NK-92 (cell line): ENCODE data around the gene CFAP97.
"Not testable (repeated sequence)": the region's sequence is repeated elsewhere in the genome, so short reads cannot be mapped to it uniquely, and the experiment has no call there.

Experiments used
- DNase-seq: peaks from one replicate; lab custom pipeline; 2025; ENCODE audit not compliant: unreplicated experiment; lab: John Stamatoyannopoulos, UW

Gene CFAP97

DNA sequence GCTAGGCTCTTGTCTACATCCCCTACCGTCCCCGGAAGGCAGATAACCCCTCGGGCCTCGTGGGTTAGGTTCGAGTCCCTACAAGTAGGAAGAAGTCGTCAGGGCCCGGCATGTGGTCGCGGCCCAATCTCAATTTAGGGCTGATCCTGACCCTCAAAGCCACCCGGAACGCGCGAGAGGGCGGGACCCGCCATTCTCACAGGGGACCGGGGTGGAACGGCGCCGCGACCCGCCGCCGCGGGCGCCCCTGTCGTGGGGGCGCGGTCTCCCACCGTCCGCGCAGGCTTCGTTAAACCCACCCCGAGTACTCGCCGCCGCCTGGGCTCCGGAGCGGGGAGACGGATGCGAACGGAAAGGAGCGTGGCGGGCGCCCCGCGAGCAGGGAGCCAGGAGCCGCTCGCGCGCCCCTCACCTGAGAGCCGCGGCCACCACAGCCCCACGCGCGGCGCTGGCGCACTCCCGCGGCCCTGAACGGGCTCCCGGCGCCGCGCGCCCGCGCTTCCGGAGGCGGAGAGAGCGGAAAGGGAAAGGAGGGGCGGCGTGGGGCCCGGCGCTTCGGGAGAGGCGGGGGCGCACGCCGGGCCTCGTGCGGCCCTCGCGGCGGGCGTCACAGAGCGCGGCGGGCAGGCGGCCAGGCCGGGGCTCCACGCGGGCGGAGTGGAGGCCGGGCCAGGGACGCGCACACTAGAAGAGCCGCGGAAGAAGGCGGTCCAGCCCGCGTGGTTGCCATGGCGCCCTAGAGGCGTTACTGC is at the start of gene CFAP97:
TSS of gene CFAP97 (minus strand) at position 515 of the 752 bp plus-strand sequence. CDS start 12,804 bp downstream, outside the sequence.
- DNase-seq, result peak; percentile 29

- DNase-seq, result no peak
Observed at GRCh38 chr4:185249105-185249504, 45.3 kb upstream of the CFAP97 start.

DNA sequence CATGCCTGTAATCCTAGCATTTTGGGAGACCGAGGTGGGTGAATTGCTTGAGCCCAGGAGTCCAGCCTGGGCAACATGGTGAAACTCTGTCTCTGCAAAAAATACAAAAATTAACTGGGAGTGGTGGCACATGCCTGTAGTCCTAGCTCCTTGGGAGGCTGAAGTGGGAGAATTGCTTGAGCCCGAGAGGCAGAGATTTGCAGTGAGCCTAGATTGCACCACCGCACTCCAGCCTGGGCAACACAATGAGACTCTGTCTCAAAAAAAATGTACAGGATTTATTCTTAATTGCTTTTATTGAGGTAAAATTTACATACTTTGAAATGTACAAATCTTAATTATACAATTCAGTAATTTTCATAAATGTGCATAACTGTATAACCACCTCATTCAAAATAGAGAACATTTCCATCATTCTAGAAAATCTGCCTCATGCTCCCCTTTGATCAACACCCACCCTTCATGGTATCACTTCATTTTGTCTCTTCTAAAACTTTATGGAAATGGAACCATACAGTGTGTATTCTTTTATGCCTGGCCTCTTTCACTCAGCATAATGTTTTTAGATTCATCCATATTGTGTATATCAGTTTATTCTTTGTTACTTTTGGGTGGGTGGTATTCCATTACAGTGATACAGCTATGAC is 44.7 kb upstream of the CFAP97 start:
- no peak for DNase-seq

- DNase-seq, result no peak
Observed at GRCh38 chr4:185247151-185247550, 43.4 kb upstream of the CFAP97 start.

GRCh38 chr4:185246453-185246852 is 42.7 kb upstream of the CFAP97 start:
- no peak for DNase-seq

DNA sequence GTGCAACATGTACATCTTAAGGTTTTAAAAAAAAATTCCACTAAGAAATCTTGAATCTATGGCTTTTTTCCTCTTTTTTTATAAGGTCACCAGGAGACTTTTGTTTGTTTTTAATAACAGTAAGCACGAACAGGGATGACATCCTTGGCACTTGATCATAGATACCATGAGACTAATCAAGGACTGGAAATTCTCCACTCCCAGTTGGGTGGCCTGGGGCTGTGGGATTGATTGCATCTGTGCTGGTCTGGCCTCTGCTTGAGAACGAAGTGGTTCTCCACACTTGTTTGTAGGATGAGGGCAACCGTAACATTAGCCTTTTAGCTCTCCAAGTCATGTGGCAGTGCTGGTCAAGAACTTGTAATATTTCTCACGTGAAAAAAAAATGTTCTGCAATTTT is 41.0 kb upstream of the CFAP97 start:
- no peak for DNase-seq

DNA sequence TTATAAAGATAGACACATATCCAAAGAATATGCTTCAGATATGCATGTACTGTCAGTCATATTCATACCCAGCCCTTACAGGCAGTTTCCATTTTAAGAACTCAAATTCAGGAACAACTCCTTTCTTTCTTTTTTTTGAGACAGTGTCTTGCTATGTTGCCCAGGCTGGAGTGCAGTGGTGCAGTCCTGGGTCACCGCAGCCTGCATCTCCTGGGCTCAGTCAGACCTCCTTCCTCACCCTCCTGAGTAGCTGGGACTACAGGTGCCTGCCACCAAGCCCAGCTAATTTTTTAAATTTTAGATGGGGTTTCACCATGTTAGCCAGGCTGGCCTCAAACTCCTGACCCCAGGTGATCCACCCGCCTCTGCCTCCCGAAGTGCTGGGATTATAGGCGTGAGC is 40.1 kb upstream of the CFAP97 start:
- DNase-seq, result no peak

DNA sequence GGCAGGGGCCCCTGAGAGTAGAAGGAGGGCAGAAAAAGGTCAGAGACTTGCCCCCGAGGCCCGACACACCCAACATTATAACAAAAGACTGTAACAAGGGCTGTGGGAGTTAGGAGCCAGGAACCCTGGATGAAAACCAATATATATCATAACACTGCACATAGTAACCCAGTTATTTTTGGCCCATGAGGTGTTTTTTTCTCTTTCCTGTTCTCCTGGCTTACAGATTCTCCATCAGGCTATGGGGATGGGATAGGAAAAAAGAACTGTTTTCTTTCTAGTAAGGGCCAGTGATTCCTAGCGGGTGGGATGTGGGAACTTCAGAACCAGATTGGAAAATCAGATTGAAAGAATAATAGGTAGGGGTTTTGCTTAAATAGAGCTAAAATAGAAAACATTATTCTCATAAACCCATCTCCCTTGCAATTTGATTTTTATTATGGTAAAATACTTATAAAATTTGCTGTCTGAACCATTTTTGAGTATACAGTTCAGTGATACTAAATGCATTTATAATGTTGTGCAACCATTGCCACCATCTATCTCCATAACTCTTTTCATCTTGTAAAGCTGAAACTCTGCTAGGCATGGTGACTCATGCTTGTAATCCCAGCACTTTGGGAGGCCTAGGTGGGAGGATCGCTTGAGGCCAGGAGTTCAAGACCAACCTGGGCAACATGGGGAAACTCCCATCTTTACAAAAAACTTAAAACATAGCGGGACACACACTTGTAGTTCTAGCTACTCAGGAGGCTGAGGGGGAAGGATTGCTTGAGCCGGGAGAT is 39.1 kb upstream of the CFAP97 start:
- no peak for DNase-seq

DNA sequence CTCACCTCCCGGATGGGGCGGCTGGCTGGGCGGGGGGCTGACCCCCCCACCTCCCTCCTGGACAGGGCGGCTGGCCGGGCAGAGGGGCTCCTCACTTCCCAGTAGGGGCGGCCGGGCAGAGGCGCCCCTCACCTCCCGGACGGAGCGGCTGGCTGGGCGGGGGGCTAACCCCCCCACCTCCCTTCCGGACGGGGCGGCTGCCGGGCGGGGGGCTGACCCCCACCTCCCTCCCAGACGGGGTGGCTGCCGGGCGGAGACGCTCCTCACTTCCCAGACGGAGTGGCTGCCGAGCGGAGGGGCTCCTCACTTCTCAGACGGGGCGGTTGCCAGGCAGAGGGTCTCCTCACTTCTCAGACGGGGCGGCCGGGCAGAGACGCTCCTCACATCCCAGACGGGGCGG is 36.7 kb upstream of the CFAP97 start:
- DNase-seq, result not testable (repeated sequence)

GRCh38 chr4:185238750-185239149 is 35.0 kb upstream of the CFAP97 start:
- DNase-seq, result no peak

GRCh38 chr4:185238215-185238681 is 34.4 kb upstream of the CFAP97 start:
- no peak for DNase-seq

DNA sequence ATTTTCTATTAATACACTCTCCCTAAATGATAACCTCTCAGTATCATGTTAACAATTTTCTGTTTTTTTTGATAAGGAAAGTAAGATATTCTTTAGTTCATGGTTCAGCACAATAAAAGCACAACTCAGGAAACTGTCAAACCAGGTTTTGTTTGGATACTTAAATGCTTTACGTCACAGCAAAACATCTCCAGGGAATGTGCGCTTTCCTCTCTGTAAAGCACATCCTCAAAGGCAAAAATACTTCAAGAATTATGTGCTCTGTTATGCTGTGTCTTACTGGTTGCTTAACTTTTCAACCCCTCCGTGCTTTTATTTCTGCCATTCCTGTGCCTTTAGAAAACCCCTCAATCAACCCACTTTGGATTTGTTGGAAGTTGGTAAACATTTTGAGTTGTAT is 33.4 kb upstream of the CFAP97 start:
- DNase-seq, result no peak

DNA sequence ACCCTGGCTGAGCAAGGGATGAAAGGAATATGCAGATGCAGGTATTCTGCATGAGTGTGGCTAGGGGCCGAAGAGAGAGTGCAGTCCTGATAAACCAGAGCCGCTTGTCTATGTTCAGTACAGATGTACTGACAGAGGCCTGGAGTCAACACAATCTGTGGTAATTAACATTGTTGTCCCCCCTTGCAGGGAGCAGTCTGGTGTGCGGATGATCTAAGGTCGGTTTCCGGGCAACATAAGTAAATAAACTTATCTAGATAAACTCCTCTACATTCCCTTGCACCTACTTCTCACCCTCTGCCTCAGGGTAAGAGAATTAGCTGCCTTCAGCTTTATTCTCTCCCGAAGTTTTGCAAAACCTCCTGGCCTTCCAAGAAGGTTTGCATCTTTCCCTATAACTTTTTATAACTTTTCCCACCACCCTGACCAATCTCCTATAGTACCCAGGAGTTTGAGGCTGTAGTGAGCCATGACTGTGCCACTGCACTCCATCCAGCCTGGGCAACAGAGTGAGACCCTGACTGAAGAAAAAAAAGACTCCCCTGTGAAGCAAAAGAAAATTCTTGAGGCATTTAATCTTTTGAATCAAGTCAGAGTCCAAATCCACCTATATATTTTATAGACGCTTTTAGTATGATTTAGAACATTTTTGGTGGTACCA is 32.2 kb upstream of the CFAP97 start:
- no peak for DNase-seq

DNA sequence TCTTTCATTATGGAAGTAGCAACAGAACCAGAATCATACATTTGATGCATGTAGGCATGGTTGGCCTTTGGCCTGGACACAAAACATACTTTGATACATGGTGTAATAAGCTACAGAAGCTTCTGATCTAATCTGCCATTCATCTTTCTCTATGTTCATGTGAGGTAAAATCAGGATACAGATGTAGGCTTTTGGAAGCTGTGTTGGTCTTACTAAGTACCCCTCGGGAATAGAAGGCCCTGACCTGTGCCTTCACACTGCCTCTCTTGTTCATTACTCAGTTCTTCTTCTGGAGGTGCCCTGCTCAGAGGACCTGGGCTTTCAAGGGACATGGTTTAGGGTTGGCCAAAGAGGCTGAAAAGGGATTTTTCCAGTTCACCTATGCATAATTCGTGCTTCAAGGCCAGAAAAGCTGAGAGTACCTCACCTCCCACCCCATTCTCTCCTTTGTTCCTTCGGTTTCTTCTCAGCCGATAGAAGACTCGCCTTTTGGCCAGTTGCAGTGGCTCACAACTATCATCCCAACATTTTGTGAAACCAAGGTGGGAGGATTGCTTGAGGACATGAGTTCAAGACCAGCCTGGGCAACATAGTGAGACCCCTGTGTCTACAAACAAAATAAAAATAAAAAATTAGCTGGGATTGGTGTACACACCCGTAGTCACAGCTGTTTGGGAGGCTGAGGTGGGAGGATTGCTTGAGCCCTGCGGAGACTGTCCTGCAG is 31.5 kb upstream of the CFAP97 start:
- DNase-seq, result no peak

- DNase-seq, result no peak
Observed at GRCh38 chr4:185232370-185232769, 28.6 kb upstream of the CFAP97 start.

DNA sequence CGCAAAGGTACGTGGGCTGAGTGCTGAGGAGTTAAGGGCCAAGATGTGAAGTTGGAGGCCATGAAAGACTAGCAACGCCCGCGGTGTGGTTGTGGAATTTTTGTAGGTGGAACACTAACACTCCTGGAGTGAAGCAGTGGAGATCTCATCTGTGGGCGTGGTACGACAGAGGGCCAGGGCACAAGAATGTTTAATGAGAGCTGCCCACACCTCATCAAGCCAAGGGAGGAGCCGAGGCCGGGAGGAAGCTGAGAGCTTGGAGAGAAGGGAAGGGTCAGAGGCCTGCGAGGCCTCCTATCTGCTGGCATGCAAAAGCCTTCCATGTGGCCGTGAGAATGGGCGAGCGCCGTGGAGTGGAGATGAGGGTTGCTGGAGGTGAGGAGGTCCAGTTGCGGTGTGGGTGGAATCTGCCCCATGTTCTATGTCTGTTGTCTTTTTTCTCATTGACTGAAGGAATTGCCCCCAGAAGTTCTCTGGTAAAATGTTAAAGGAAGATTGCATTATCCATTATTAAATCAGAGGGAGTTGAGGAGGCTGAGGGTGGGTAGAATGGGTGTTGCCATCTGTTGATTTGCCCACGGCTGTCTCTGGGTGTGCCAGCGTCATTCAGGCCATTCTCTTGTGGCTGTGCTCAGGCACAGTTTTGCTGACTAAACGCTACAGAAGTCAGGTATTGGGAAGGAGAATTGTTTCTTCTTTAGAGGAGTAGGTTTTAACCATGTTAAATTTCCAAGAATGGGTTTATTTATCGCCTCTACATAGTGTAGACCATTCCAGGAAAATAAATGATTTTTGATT is 25.4 kb upstream of the CFAP97 start:
- DNase-seq, result no peak

- DNase-seq, result no peak
Observed at GRCh38 chr4:185227713-185228278, 24.0 kb upstream of the CFAP97 start.

GRCh38 chr4:185227131-185227551 is 23.3 kb upstream of the CFAP97 start:
- DNase-seq, result no peak

- no peak for DNase-seq
Observed at GRCh38 chr4:185225940-185226339, 22.1 kb upstream of the CFAP97 start.
